Measurements from ENCODE around the gene NFIX.

DNA sequence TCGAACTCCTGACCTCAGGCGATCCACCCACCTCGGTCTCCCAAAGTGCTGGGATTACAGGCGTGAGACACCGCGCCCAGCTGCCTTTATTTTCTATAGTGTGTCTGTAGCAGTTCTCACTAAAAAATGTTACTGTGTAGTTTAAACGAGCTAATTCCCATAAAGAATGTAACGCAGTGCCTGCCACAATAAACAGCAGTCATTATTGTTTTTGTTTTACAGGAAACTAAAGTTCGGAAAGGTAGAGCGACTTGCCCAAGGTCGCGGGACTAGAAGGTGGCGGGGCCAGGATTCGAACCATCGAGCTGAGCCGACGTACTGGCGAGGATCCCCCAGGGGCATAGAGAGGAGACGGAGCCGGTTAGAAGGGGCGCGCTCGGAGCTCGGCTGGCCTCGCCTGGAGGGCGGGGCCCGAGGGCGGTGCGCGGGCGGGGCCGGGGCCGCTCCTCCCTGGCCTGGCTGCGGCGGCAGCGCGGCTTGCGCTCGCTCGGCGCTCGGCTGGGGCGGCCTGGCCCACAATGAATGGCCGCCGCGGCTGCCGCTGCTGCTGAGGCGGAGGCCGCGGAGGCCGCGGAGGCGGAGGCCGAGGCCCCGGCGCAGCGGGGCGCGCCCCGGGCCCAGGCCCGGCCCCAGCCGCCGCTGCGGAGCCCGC, 122.6 kb downstream of the NFIX start, which contains the start of gene NACC1:
- TF ChIP-seq, protein P1, sequence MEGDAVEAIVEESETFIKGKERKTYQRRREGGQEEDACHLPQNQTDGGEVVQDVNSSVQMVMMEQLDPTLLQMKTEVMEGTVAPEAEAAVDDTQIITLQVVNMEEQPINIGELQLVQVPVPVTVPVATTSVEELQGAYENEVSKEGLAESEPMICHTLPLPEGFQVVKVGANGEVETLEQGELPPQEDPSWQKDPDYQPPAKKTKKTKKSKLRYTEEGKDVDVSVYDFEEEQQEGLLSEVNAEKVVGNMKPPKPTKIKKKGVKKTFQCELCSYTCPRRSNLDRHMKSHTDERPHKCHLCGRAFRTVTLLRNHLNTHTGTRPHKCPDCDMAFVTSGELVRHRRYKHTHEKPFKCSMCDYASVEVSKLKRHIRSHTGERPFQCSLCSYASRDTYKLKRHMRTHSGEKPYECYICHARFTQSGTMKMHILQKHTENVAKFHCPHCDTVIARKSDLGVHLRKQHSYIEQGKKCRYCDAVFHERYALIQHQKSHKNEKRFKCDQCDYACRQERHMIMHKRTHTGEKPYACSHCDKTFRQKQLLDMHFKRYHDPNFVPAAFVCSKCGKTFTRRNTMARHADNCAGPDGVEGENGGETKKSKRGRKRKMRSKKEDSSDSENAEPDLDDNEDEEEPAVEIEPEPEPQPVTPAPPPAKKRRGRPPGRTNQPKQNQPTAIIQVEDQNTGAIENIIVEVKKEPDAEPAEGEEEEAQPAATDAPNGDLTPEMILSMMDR (IDR thresholded peaks at IDR 0.05): no peak
- TF ChIP-seq POLR2A (IDR thresholded peaks at IDR 0.05): no peak
- peak in 2 of 4 donors; percentile 30 to 36 for TF ChIP-seq POLR2AphosphoS5 (IDR thresholded peaks at IDR 0.05)

Measured in sigmoid colon (tissue), 4 donors.